Endothelial cell of umbilical vein (primary cell): ENCODE data around the gene SPATA19. TPM values are rescaled to one million over a fixed set of nuclear protein-coding genes. Genes with fewer than 3 reads are reported as not detected.

Source experiments
- BruUV-seq: library from RNA; stranded (reverse); fragments of 400-500 nt; replicated peaks from 2 replicates; lab custom pipeline; 2021; lab: Mats Ljungman, UMichigan
- CTCF ChIA-PET: fragments of 300-600, 350-600 bp; sonication (Branson Sonifier 250); formaldehyde crosslinking; loops from one replicate; lab custom pipeline; 2021; ENCODE audit warnings: antibody characterized with exemption, inconsistent platforms; lab: Charles Lee
- POLR2A ChIA-PET: fragments of 300-600, 350-600 bp; sonication (Branson Sonifier 250); formaldehyde crosslinking; loops from one replicate; lab custom pipeline; 2021; ENCODE audit warnings: antibody characterized with exemption, inconsistent platforms; lab: Charles Lee
- DNase-seq: peaks from one replicate; pipeline ENCODE4 v3.0.0-alpha.2; 2011; ENCODE audit warnings: low read depth, low spot score
- FAIRE-seq: peaks from 2 replicates; lab custom pipeline; 2011; peaks lifted over from hg19 to GRCh38; lab: Jason Lieb, UNC
- H2AFZ ChIP-seq: 2 replicates; pipeline ENCODE4 v1.6.0; 2012; ENCODE audit warnings: low read depth, low read length, control low read depth, inconsistent platforms
- H3K27ac ChIP-seq: 2 replicates; pipeline ENCODE4 v1.5.1; 2011; ENCODE audit warnings: low read depth, mild to moderate bottlenecking, control low read depth, low read length, moderate library complexity; ENCODE audit not compliant: insufficient read depth
- H3K27me3 ChIP-seq, 2 experiments: 2 replicates each; pipeline versions ENCODE4 v1.6.0 to v1.6.1; 2011; ENCODE audit warnings: low read length in 2 of 2, mixed read lengths in 1 of 2; ENCODE audit not compliant: control insufficient read depth in 2 of 2, insufficient read depth in 2 of 2
- H3K36me3 ChIP-seq, 2 experiments: 2 replicates in 1 of 2; 3 replicates in 1 of 2; pipeline ENCODE4 v1.5.1; 2011; ENCODE audit warnings: low read length in 2 of 2, mild to moderate bottlenecking in 1 of 2, moderate library complexity in 1 of 2; ENCODE audit not compliant: control insufficient read depth in 2 of 2, insufficient read depth in 2 of 2; ENCODE audit errors: extremely low read depth in 1 of 2
- H3K4me1 ChIP-seq: 3 replicates; pipeline ENCODE4 v1.5.1; 2011; ENCODE audit warnings: mild to moderate bottlenecking, low read length; ENCODE audit not compliant: control insufficient read depth, insufficient read depth; ENCODE audit errors: extremely low read depth
- H3K4me2 ChIP-seq: 2 replicates; pipeline ENCODE4 v1.6.1; 2011; ENCODE audit warnings: low read length, control low read depth, mixed read lengths; ENCODE audit not compliant: insufficient read depth
- H3K4me3 ChIP-seq, 3 experiments: fragments of 200-600 bp in 1 of 3; sonication (generic), shearing (Covaris generic) in 1 of 3; replicated peaks in 1 of 3; 2 replicates each; pipeline ENCODE4 v1.5.1; 2011 to 2016; ENCODE audit warnings: control low read depth in 3 of 3, low read length in 3 of 3, mild to moderate bottlenecking in 2 of 3, inconsistent platforms in 1 of 3, low read depth in 1 of 3, moderate library complexity in 1 of 3; ENCODE audit not compliant: insufficient read depth in 1 of 3
- H3K79me2 ChIP-seq: 2 replicates; pipeline ENCODE4 v1.6.0; 2012; ENCODE audit warnings: low read length, inconsistent platforms; ENCODE audit not compliant: control insufficient read depth, insufficient read depth
- H3K9ac ChIP-seq: replicated peaks from 2 replicates; pipeline ENCODE3; 2011; ENCODE audit warnings: low read length, control low read depth; ENCODE audit not compliant: insufficient read depth; ENCODE audit errors: extremely low read depth
- H3K9me1 ChIP-seq: replicated peaks from 3 replicates; pipeline ENCODE4 v1.6.0; 2011; ENCODE audit warnings: mild to moderate bottlenecking, low read length; ENCODE audit not compliant: control insufficient read depth, insufficient read depth; ENCODE audit errors: extremely low read depth
- H3K9me3 ChIP-seq: replicated peaks from 2 replicates; pipeline ENCODE4 v1.5.1; 2012; ENCODE audit warnings: low read length, inconsistent platforms; ENCODE audit not compliant: control insufficient read depth, insufficient read depth
- H4K20me1 ChIP-seq: replicated peaks from 2 replicates; pipeline ENCODE3; 2011; ENCODE audit warnings: mild to moderate bottlenecking, low read length; ENCODE audit not compliant: control insufficient read depth, insufficient read depth; ENCODE audit errors: extremely low read depth
- EZH2 ChIP-seq: IDR thresholded peaks from 2 replicates; pipeline ENCODE4 v1.6.1; 2012; ENCODE audit warnings: borderline replicate concordance, low read depth, mild to moderate bottlenecking, moderate library complexity, low read length, inconsistent platforms; ENCODE audit not compliant: severe bottlenecking
- GATA2 ChIP-seq: IDR thresholded peaks from 2 replicates; pipeline ENCODE4 v1.7.0; 2011; ENCODE audit warnings: low read depth, mild to moderate bottlenecking, moderate library complexity, mixed read lengths, low read length; ENCODE audit not compliant: insufficient read length, insufficient read depth
- JUN ChIP-seq: IDR thresholded peaks from 2 replicates; pipeline ENCODE4 v1.6.1; 2011; ENCODE audit warnings: borderline replicate concordance, low read depth; ENCODE audit not compliant: insufficient read length, insufficient read depth
- MYC ChIP-seq: IDR thresholded peaks from one replicate; pipeline ENCODE4 v1.6.1; 2011; ENCODE audit warnings: mild to moderate bottlenecking, low read depth, low read length
- POLR2AphosphoS5 ChIP-seq: IDR thresholded peaks from 2 replicates; pipeline ENCODE4 v1.6.1; 2012; ENCODE audit warnings: low read depth, mild to moderate bottlenecking, control low read depth, low read length, moderate library complexity; ENCODE audit not compliant: insufficient read depth
- dilution Hi-C: fragments of 300-500 bp; cut with MboI; formaldehyde crosslinking; loops from one replicate; pipeline ENCODE4 v1.15.0; 2019; ENCODE audit warnings: low sequenced_read_pairs; ENCODE audit not compliant: extremely low pct_ligation_motif_present
- intact Hi-C: fragments of 100-400 bp; cut with micrococcal nuclease; formaldehyde crosslinking; loops from one replicate; pipeline ENCODE4 v1.10.0; 2022
- polyA plus RNA-seq, 4 experiments: library from polyadenylated mRNA; depleted of rRNA in 3 of 4; stranded (reverse) in 3 of 4; unstranded in 1 of 4; fragments of >200 nt; gene quantifications; 2 replicates each; pipeline versions ENCODE4 v1.2.1 to v1.2.3, GENCODE V29; 2011 to 2012; ENCODE audit warnings: missing spikeins in 1 of 4
- total RNA-seq: library from RNA; stranded (reverse); gene quantifications from 2 replicates; pipeline ENCODE4 v1.2.3, GENCODE V29; 2021
- TF ChIP-seq, protein P1 (sequence below): IDR thresholded peaks from 2 replicates; pipeline ENCODE4 v1.6.1; 2011; ENCODE audit not compliant: insufficient read depth, insufficient read length

SPATA19 gene
- total and polyA plus RNA-seq, 2 donors (not counting 3 experiments of a cell fraction or from before 2014, with no cell fraction given), result not detected

DNA sequence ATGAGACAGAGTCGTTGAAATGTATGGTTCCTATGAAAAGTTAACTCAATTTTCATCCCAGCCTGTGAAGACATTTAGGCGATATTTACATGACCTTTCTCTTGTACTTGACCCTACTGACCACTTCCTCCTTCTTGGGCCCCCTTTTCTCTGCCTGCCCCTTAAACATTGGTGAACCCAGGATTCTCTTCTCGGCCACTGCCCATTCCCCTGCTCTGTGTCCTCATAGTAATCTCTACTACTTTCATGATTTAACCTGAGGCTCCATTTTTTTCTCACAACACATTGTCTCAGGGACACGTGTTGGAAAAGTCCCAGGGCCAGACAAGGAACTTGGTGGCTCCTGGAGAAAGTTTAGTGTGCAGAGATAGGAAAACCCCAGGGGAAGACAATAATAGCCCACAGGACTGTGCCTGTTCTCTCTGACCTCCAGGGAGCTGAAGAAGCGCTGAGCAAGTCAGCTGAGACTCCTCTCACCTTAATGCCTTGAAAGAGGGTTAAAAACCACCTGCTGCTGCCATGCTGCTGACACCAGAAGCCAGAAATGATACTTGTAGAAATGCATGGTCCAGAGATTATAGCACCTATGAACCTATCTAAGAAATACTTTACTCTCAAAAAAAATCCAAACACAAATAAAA lies 42.5 kb upstream of the SPATA19 start:
- dilution Hi-C loops, result no loop called here
- BruUV-seq, result no TSS peak
- FAIRE-seq (no peak), DNase-seq (no peak)
- Histone ChIP-seq H3K27ac (no peak overlapping the region), H2AFZ (no peak overlapping the region), H3K9me3 (no peaks in the 10 kb centered on the region), H4K20me1 (no peaks in the 10 kb centered on the region), H3K9ac (no peak overlapping the region), H3K4me2 (no peak overlapping the region), H3K4me1 (no peaks in the 10 kb centered on the region), H3K9me1 (no peaks in the 10 kb centered on the region), H3K4me3 (no peak overlapping the region), H3K79me2 (no peaks in the 10 kb centered on the region), H3K27me3 (no peaks in the 10 kb centered on the region), H3K36me3 (no peaks in the 10 kb centered on the region)
- TF ChIP-seq MYC, result no peak
- TF ChIP-seq, protein P1, sequence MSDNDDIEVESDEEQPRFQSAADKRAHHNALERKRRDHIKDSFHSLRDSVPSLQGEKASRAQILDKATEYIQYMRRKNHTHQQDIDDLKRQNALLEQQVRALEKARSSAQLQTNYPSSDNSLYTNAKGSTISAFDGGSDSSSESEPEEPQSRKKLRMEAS, result no peak
- ChIA-PET POLR2A (no interaction called here), CTCF (no interaction called here)
- intact Hi-C loops, result no loop called here

DNA sequence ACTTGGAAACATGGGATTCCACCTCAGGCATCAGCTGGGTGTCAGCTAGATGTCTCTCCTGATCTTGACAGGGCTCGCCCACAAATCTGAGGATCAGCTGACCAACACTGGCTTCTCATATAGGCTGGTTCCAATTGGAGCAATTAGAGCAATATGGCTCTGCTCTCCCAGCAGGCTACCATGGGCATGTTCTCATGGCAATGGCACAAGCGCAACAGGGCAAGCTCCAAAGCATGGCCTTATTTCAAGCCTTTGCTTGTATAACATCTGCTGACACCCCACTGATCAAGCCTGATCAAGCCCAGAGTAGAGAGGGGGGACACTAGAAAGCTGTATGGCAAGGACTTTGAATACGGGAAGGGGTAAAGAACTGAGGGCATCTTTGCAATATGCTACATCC lies 40.7 kb upstream of the SPATA19 start:
- ChIA-PET CTCF (interaction anchor here (0.6 kb wide), 1 partner anchor 193 kb away, joined by 3 read pairs; no protein-coding TSS in a partner anchor), POLR2A (no interaction called here)
- Histone ChIP-seq H3K9me1 (no peaks in the 10 kb centered on the region), H4K20me1 (no peaks in the 10 kb centered on the region), H3K27me3 (no peaks in the 10 kb centered on the region), H3K4me2 (no peak overlapping the region), H3K79me2 (no peaks in the 10 kb centered on the region), H3K4me3 (no peak overlapping the region), H3K27ac (no peak overlapping the region), H3K36me3 (no peaks in the 10 kb centered on the region), H2AFZ (no peak overlapping the region), H3K4me1 (no peaks in the 10 kb centered on the region), H3K9me3 (no peaks in the 10 kb centered on the region), H3K9ac (no peak overlapping the region)
- TF ChIP-seq POLR2AphosphoS5 (no peak), EZH2 (no peak), JUN (no peak), GATA2 (no peak)
- FAIRE-seq (no peak), DNase-seq (no peak)
- intact Hi-C loops (no loop called here), dilution Hi-C loops (no loop called here)
- BruUV-seq, result no TSS peak
